Endothelial cell of umbilical vein (primary cell): ENCODE measurements around the gene TBC1D19. TPM values are rescaled to one million over a fixed set of nuclear protein-coding genes. Genes with fewer than 3 reads are reported as not detected.

ENCODE experiments used
- BruUV-seq: library from RNA; stranded (reverse); fragments of 400-500 nt; replicated peaks from 2 replicates; lab custom pipeline; 2021; lab: Mats Ljungman, UMichigan
- CTCF ChIA-PET: fragments of 300-600, 350-600 bp; sonication (Branson Sonifier 250); formaldehyde crosslinking; loops from one replicate; lab custom pipeline; 2021; ENCODE audit warnings: antibody characterized with exemption, inconsistent platforms; lab: Charles Lee
- POLR2A ChIA-PET: fragments of 300-600, 350-600 bp; sonication (Branson Sonifier 250); formaldehyde crosslinking; loops from one replicate; lab custom pipeline; 2021; ENCODE audit warnings: antibody characterized with exemption, inconsistent platforms; lab: Charles Lee
- DNase-seq: peaks from one replicate; pipeline ENCODE4 v3.0.0-alpha.2; 2011; ENCODE audit warnings: low read depth, low spot score
- FAIRE-seq: peaks from 2 replicates; lab custom pipeline; 2011; peaks lifted over from hg19 to GRCh38; lab: Jason Lieb, UNC
- H2AFZ ChIP-seq: 2 replicates; pipeline ENCODE4 v1.6.0; 2012; ENCODE audit warnings: low read depth, low read length, control low read depth, inconsistent platforms
- H3K27ac ChIP-seq: 2 replicates; pipeline ENCODE4 v1.5.1; 2011; ENCODE audit warnings: low read depth, mild to moderate bottlenecking, control low read depth, low read length, moderate library complexity; ENCODE audit not compliant: insufficient read depth
- H3K27me3 ChIP-seq, 2 experiments: 2 replicates each; pipeline versions ENCODE4 v1.6.0 to v1.6.1; 2011; ENCODE audit warnings: low read length in 2 of 2, mixed read lengths in 1 of 2; ENCODE audit not compliant: control insufficient read depth in 2 of 2, insufficient read depth in 2 of 2
- H3K36me3 ChIP-seq, 2 experiments: 2 replicates in 1 of 2; 3 replicates in 1 of 2; pipeline ENCODE4 v1.5.1; 2011; ENCODE audit warnings: low read length in 2 of 2, mild to moderate bottlenecking in 1 of 2, moderate library complexity in 1 of 2; ENCODE audit not compliant: control insufficient read depth in 2 of 2, insufficient read depth in 2 of 2; ENCODE audit errors: extremely low read depth in 1 of 2
- H3K4me1 ChIP-seq: 3 replicates; pipeline ENCODE4 v1.5.1; 2011; ENCODE audit warnings: mild to moderate bottlenecking, low read length; ENCODE audit not compliant: control insufficient read depth, insufficient read depth; ENCODE audit errors: extremely low read depth
- H3K4me2 ChIP-seq: 2 replicates; pipeline ENCODE4 v1.6.1; 2011; ENCODE audit warnings: low read length, control low read depth, mixed read lengths; ENCODE audit not compliant: insufficient read depth
- H3K4me3 ChIP-seq, 3 experiments: fragments of 200-600 bp in 1 of 3; sonication (generic), shearing (Covaris generic) in 1 of 3; replicated peaks in 1 of 3; 2 replicates each; pipeline ENCODE4 v1.5.1; 2011 to 2016; ENCODE audit warnings: control low read depth in 3 of 3, low read length in 3 of 3, mild to moderate bottlenecking in 2 of 3, inconsistent platforms in 1 of 3, low read depth in 1 of 3, moderate library complexity in 1 of 3; ENCODE audit not compliant: insufficient read depth in 1 of 3
- H3K79me2 ChIP-seq: 2 replicates; pipeline ENCODE4 v1.6.0; 2012; ENCODE audit warnings: low read length, inconsistent platforms; ENCODE audit not compliant: control insufficient read depth, insufficient read depth
- H3K9ac ChIP-seq: replicated peaks from 2 replicates; pipeline ENCODE3; 2011; ENCODE audit warnings: low read length, control low read depth; ENCODE audit not compliant: insufficient read depth; ENCODE audit errors: extremely low read depth
- H3K9me1 ChIP-seq: replicated peaks from 3 replicates; pipeline ENCODE4 v1.6.0; 2011; ENCODE audit warnings: mild to moderate bottlenecking, low read length; ENCODE audit not compliant: control insufficient read depth, insufficient read depth; ENCODE audit errors: extremely low read depth
- H3K9me3 ChIP-seq: replicated peaks from 2 replicates; pipeline ENCODE4 v1.5.1; 2012; ENCODE audit warnings: low read length, inconsistent platforms; ENCODE audit not compliant: control insufficient read depth, insufficient read depth
- H4K20me1 ChIP-seq: replicated peaks from 2 replicates; pipeline ENCODE3; 2011; ENCODE audit warnings: mild to moderate bottlenecking, low read length; ENCODE audit not compliant: control insufficient read depth, insufficient read depth; ENCODE audit errors: extremely low read depth
- CTCF ChIP-seq, 2 donors: IDR thresholded peaks; 1 replicate in 1 of 2; 2 replicates in 1 of 2; pipeline ENCODE4 v1.5.1; 2011; ENCODE audit warnings: low read length in 2 of 2, mild to moderate bottlenecking in 2 of 2, moderate library complexity in 2 of 2, control low read depth in 1 of 2, inconsistent platforms in 1 of 2, low read depth in 1 of 2; ENCODE audit not compliant: insufficient read depth in 1 of 2; ENCODE audit errors: extremely low read depth in 1 of 2
- EZH2 ChIP-seq: IDR thresholded peaks from 2 replicates; pipeline ENCODE4 v1.6.1; 2012; ENCODE audit warnings: borderline replicate concordance, low read depth, mild to moderate bottlenecking, moderate library complexity, low read length, inconsistent platforms; ENCODE audit not compliant: severe bottlenecking
- FOS ChIP-seq: IDR thresholded peaks from 2 replicates; pipeline ENCODE4 v1.6.1; 2011; ENCODE audit warnings: mild to moderate bottlenecking, low read length, moderate library complexity, borderline replicate concordance; ENCODE audit not compliant: insufficient read depth
- GATA2 ChIP-seq: IDR thresholded peaks from 2 replicates; pipeline ENCODE4 v1.7.0; 2011; ENCODE audit warnings: low read depth, mild to moderate bottlenecking, moderate library complexity, mixed read lengths, low read length; ENCODE audit not compliant: insufficient read length, insufficient read depth
- JUN ChIP-seq: IDR thresholded peaks from 2 replicates; pipeline ENCODE4 v1.6.1; 2011; ENCODE audit warnings: borderline replicate concordance, low read depth; ENCODE audit not compliant: insufficient read length, insufficient read depth
- MAX ChIP-seq: IDR thresholded peaks from 2 replicates; pipeline ENCODE4 v1.6.1; 2011; ENCODE audit not compliant: insufficient read depth, insufficient read length
- MYC ChIP-seq: IDR thresholded peaks from one replicate; pipeline ENCODE4 v1.6.1; 2011; ENCODE audit warnings: mild to moderate bottlenecking, low read depth, low read length
- POLR2A ChIP-seq: IDR thresholded peaks from 2 replicates; pipeline ENCODE4 v1.6.1; 2012; ENCODE audit warnings: low read depth, mild to moderate bottlenecking, control low read depth, low read length
- POLR2AphosphoS5 ChIP-seq: IDR thresholded peaks from 2 replicates; pipeline ENCODE4 v1.6.1; 2012; ENCODE audit warnings: low read depth, mild to moderate bottlenecking, control low read depth, low read length, moderate library complexity; ENCODE audit not compliant: insufficient read depth
- dilution Hi-C: fragments of 300-500 bp; cut with MboI; formaldehyde crosslinking; loops from one replicate; pipeline ENCODE4 v1.15.0; 2019; ENCODE audit warnings: low sequenced_read_pairs; ENCODE audit not compliant: extremely low pct_ligation_motif_present
- intact Hi-C: fragments of 100-400 bp; cut with micrococcal nuclease; formaldehyde crosslinking; loops from one replicate; pipeline ENCODE4 v1.10.0; 2022
- polyA plus RNA-seq, 4 experiments: library from polyadenylated mRNA; depleted of rRNA in 3 of 4; stranded (reverse) in 3 of 4; unstranded in 1 of 4; fragments of >200 nt; gene quantifications; 2 replicates each; pipeline versions ENCODE4 v1.2.1 to v1.2.3, GENCODE V29; 2011 to 2012; ENCODE audit warnings: missing spikeins in 1 of 4
- total RNA-seq: library from RNA; stranded (reverse); gene quantifications from 2 replicates; pipeline ENCODE4 v1.2.3, GENCODE V29; 2021

The TBC1D19 gene
- total and polyA plus RNA-seq, 2 donors (not counting 3 experiments of a cell fraction or from before 2014, with no cell fraction given): 4.4 to 5.9 TPM

GRCh38 chr4:26723216-26723615 lies 139.3 kb downstream of the TBC1D19 start:
- Histone ChIP-seq H4K20me1 (no peaks in the 10 kb centered on the region), H3K36me3 (no peaks in the 10 kb centered on the region), H3K27ac (no peak overlapping the region), H3K79me2 (no peaks in the 10 kb centered on the region), H3K9ac (no peak overlapping the region), H3K4me3 (no peak overlapping the region), H3K27me3 (no peaks in the 10 kb centered on the region), H3K4me1 (no peaks in the 10 kb centered on the region), H3K9me3 (no peaks in the 10 kb centered on the region), H3K9me1 (no peaks in the 10 kb centered on the region), H2AFZ (no peak overlapping the region), H3K4me2 (no peak overlapping the region)
- FAIRE-seq: no peak
- no TSS peak for BruUV-seq
- CTCF ChIA-PET: interaction anchor here (1.0 to 4.7 kb wide), 5 partner anchors 10 to 287 kb away, joined by 3 to 79 read pairs (median 4); no protein-coding TSS in a partner anchor
- intact Hi-C loops: no loop called here
- TF ChIP-seq MAX (no peak), EZH2 (no peak), JUN (no peak), GATA2 (no peak), POLR2A (no peak), MYC (no peak), POLR2AphosphoS5 (no peak), FOS (no peak), CTCF (IDR thresholded peaks at IDR 0.05; ENCODE audit: extremely low read depth in 1 of 2, insufficient read depth in 1 of 2, low read depth in 1 of 2, low read length in 2 of 2) (no peak)
- no peak for DNase-seq
- POLR2A ChIA-PET: no interaction called here
- dilution Hi-C loops: no loop called here
